Endothelial cell of umbilical vein (primary cell): Measurements from ENCODE around the gene SELP. TPM values are rescaled to one million over a fixed set of nuclear protein-coding genes. Genes with fewer than 3 reads are reported as not detected.

Source experiments
- BruUV-seq: library from RNA; stranded (reverse); fragments of 400-500 nt; replicated peaks from 2 replicates; lab custom pipeline; 2021; lab: Mats Ljungman, UMichigan
- CTCF ChIA-PET: fragments of 300-600, 350-600 bp; sonication (Branson Sonifier 250); formaldehyde crosslinking; loops from one replicate; lab custom pipeline; 2021; ENCODE audit warnings: antibody characterized with exemption, inconsistent platforms; lab: Charles Lee
- POLR2A ChIA-PET: fragments of 300-600, 350-600 bp; sonication (Branson Sonifier 250); formaldehyde crosslinking; loops from one replicate; lab custom pipeline; 2021; ENCODE audit warnings: antibody characterized with exemption, inconsistent platforms; lab: Charles Lee
- DNase-seq: peaks from one replicate; pipeline ENCODE4 v3.0.0-alpha.2; 2011; ENCODE audit warnings: low read depth, low spot score
- FAIRE-seq: peaks from 2 replicates; lab custom pipeline; 2011; peaks lifted over from hg19 to GRCh38; lab: Jason Lieb, UNC
- H2AFZ ChIP-seq: 2 replicates; pipeline ENCODE4 v1.6.0; 2012; ENCODE audit warnings: low read depth, low read length, control low read depth, inconsistent platforms
- H3K27ac ChIP-seq: 2 replicates; pipeline ENCODE4 v1.5.1; 2011; ENCODE audit warnings: low read depth, mild to moderate bottlenecking, control low read depth, low read length, moderate library complexity; ENCODE audit not compliant: insufficient read depth
- H3K27me3 ChIP-seq, 2 experiments: 2 replicates each; pipeline versions ENCODE4 v1.6.0 to v1.6.1; 2011; ENCODE audit warnings: low read length in 2 of 2, mixed read lengths in 1 of 2; ENCODE audit not compliant: control insufficient read depth in 2 of 2, insufficient read depth in 2 of 2
- H3K36me3 ChIP-seq, 2 experiments: 2 replicates in 1 of 2; 3 replicates in 1 of 2; pipeline ENCODE4 v1.5.1; 2011; ENCODE audit warnings: low read length in 2 of 2, mild to moderate bottlenecking in 1 of 2, moderate library complexity in 1 of 2; ENCODE audit not compliant: control insufficient read depth in 2 of 2, insufficient read depth in 2 of 2; ENCODE audit errors: extremely low read depth in 1 of 2
- H3K4me1 ChIP-seq: 3 replicates; pipeline ENCODE4 v1.5.1; 2011; ENCODE audit warnings: mild to moderate bottlenecking, low read length; ENCODE audit not compliant: control insufficient read depth, insufficient read depth; ENCODE audit errors: extremely low read depth
- H3K4me2 ChIP-seq: 2 replicates; pipeline ENCODE4 v1.6.1; 2011; ENCODE audit warnings: low read length, control low read depth, mixed read lengths; ENCODE audit not compliant: insufficient read depth
- H3K4me3 ChIP-seq, 3 experiments: fragments of 200-600 bp in 1 of 3; sonication (generic), shearing (Covaris generic) in 1 of 3; replicated peaks in 1 of 3; 2 replicates each; pipeline ENCODE4 v1.5.1; 2011 to 2016; ENCODE audit warnings: control low read depth in 3 of 3, low read length in 3 of 3, mild to moderate bottlenecking in 2 of 3, inconsistent platforms in 1 of 3, low read depth in 1 of 3, moderate library complexity in 1 of 3; ENCODE audit not compliant: insufficient read depth in 1 of 3
- H3K79me2 ChIP-seq: 2 replicates; pipeline ENCODE4 v1.6.0; 2012; ENCODE audit warnings: low read length, inconsistent platforms; ENCODE audit not compliant: control insufficient read depth, insufficient read depth
- H3K9ac ChIP-seq: replicated peaks from 2 replicates; pipeline ENCODE3; 2011; ENCODE audit warnings: low read length, control low read depth; ENCODE audit not compliant: insufficient read depth; ENCODE audit errors: extremely low read depth
- H3K9me1 ChIP-seq: replicated peaks from 3 replicates; pipeline ENCODE4 v1.6.0; 2011; ENCODE audit warnings: mild to moderate bottlenecking, low read length; ENCODE audit not compliant: control insufficient read depth, insufficient read depth; ENCODE audit errors: extremely low read depth
- H3K9me3 ChIP-seq: replicated peaks from 2 replicates; pipeline ENCODE4 v1.5.1; 2012; ENCODE audit warnings: low read length, inconsistent platforms; ENCODE audit not compliant: control insufficient read depth, insufficient read depth
- H4K20me1 ChIP-seq: replicated peaks from 2 replicates; pipeline ENCODE3; 2011; ENCODE audit warnings: mild to moderate bottlenecking, low read length; ENCODE audit not compliant: control insufficient read depth, insufficient read depth; ENCODE audit errors: extremely low read depth
- CTCF ChIP-seq, 2 donors: IDR thresholded peaks; 1 replicate in 1 of 2; 2 replicates in 1 of 2; pipeline ENCODE4 v1.5.1; 2011; ENCODE audit warnings: low read length in 2 of 2, mild to moderate bottlenecking in 2 of 2, moderate library complexity in 2 of 2, control low read depth in 1 of 2, inconsistent platforms in 1 of 2, low read depth in 1 of 2; ENCODE audit not compliant: insufficient read depth in 1 of 2; ENCODE audit errors: extremely low read depth in 1 of 2
- EZH2 ChIP-seq: IDR thresholded peaks from 2 replicates; pipeline ENCODE4 v1.6.1; 2012; ENCODE audit warnings: borderline replicate concordance, low read depth, mild to moderate bottlenecking, moderate library complexity, low read length, inconsistent platforms; ENCODE audit not compliant: severe bottlenecking
- FOS ChIP-seq: IDR thresholded peaks from 2 replicates; pipeline ENCODE4 v1.6.1; 2011; ENCODE audit warnings: mild to moderate bottlenecking, low read length, moderate library complexity, borderline replicate concordance; ENCODE audit not compliant: insufficient read depth
- GATA2 ChIP-seq: IDR thresholded peaks from 2 replicates; pipeline ENCODE4 v1.7.0; 2011; ENCODE audit warnings: low read depth, mild to moderate bottlenecking, moderate library complexity, mixed read lengths, low read length; ENCODE audit not compliant: insufficient read length, insufficient read depth
- JUN ChIP-seq: IDR thresholded peaks from 2 replicates; pipeline ENCODE4 v1.6.1; 2011; ENCODE audit warnings: borderline replicate concordance, low read depth; ENCODE audit not compliant: insufficient read length, insufficient read depth
- MAX ChIP-seq: IDR thresholded peaks from 2 replicates; pipeline ENCODE4 v1.6.1; 2011; ENCODE audit not compliant: insufficient read depth, insufficient read length
- MYC ChIP-seq: IDR thresholded peaks from one replicate; pipeline ENCODE4 v1.6.1; 2011; ENCODE audit warnings: mild to moderate bottlenecking, low read depth, low read length
- POLR2A ChIP-seq: IDR thresholded peaks from 2 replicates; pipeline ENCODE4 v1.6.1; 2012; ENCODE audit warnings: low read depth, mild to moderate bottlenecking, control low read depth, low read length
- POLR2AphosphoS5 ChIP-seq: IDR thresholded peaks from 2 replicates; pipeline ENCODE4 v1.6.1; 2012; ENCODE audit warnings: low read depth, mild to moderate bottlenecking, control low read depth, low read length, moderate library complexity; ENCODE audit not compliant: insufficient read depth
- dilution Hi-C: fragments of 300-500 bp; cut with MboI; formaldehyde crosslinking; loops from one replicate; pipeline ENCODE4 v1.15.0; 2019; ENCODE audit warnings: low sequenced_read_pairs; ENCODE audit not compliant: extremely low pct_ligation_motif_present
- intact Hi-C: fragments of 100-400 bp; cut with micrococcal nuclease; formaldehyde crosslinking; loops from one replicate; pipeline ENCODE4 v1.10.0; 2022
- polyA plus RNA-seq, 4 experiments: library from polyadenylated mRNA; depleted of rRNA in 3 of 4; stranded (reverse) in 3 of 4; unstranded in 1 of 4; fragments of >200 nt; gene quantifications; 2 replicates each; pipeline versions ENCODE4 v1.2.1 to v1.2.3, GENCODE V29; 2011 to 2012; ENCODE audit warnings: missing spikeins in 1 of 4
- total RNA-seq: library from RNA; stranded (reverse); gene quantifications from 2 replicates; pipeline ENCODE4 v1.2.3, GENCODE V29; 2021

The SELP gene
- total and polyA plus RNA-seq, 2 donors (not counting 3 experiments of a cell fraction or from before 2014, with no cell fraction given): 1.3 to 1.6 TPM

GRCh38 chr1:169648187-169648586, 18.3 kb upstream of the SELP start:
- FAIRE-seq: no peak
- Histone ChIP-seq H3K4me2 (no peak overlapping the region), H3K9me3 (no peaks in the 10 kb centered on the region), H3K9me1 (no peaks in the 10 kb centered on the region), H3K4me3 (no peak overlapping the region), H3K9ac (no peak overlapping the region), H3K27me3 (no peaks in the 10 kb centered on the region), H3K36me3 (no peaks in the 10 kb centered on the region), H2AFZ (no peak overlapping the region), H4K20me1 (no peaks in the 10 kb centered on the region), H3K27ac (no peak overlapping the region), H3K79me2 (no peaks in the 10 kb centered on the region), H3K4me1 (no peaks in the 10 kb centered on the region)
- dilution Hi-C loops: no loop called here
- ChIA-PET POLR2A (no interaction called here), CTCF (no interaction called here)
- TF ChIP-seq CTCF (IDR thresholded peaks at IDR 0.05; ENCODE audit: extremely low read depth in 1 of 2, insufficient read depth in 1 of 2, low read depth in 1 of 2, low read length in 2 of 2) (no peak), MYC (no peak), FOS (no peak), POLR2AphosphoS5 (no peak), JUN (no peak)
- no peak for DNase-seq
- BruUV-seq: no TSS peak
- intact Hi-C loops: no loop called here

GRCh38 chr1:169647512-169647911, 17.6 kb upstream of the SELP start:
- no TSS peak for BruUV-seq
- no peaks in the 10 kb centered on the region for H3K9me1 ChIP-seq

More at GRCh38 chr1:169647512-169647911, 17.6 kb upstream of the SELP start:
- Histone ChIP-seq H3K36me3 (no peaks in the 10 kb centered on the region), H3K9ac (no peak overlapping the region), H3K79me2 (no peaks in the 10 kb centered on the region), H3K4me2 (no peak overlapping the region), H3K4me3 (no peak overlapping the region), H4K20me1 (no peaks in the 10 kb centered on the region), H2AFZ (no peak overlapping the region), H3K27me3 (no peaks in the 10 kb centered on the region), H3K9me3 (no peaks in the 10 kb centered on the region), H3K27ac (no peak overlapping the region), H3K4me1 (no peaks in the 10 kb centered on the region)
- no peak for FAIRE-seq
- TF ChIP-seq MYC (no peak), JUN (no peak), EZH2 (no peak), FOS (no peak), CTCF (IDR thresholded peaks at IDR 0.05; ENCODE audit: extremely low read depth in 1 of 2, insufficient read depth in 1 of 2, low read depth in 1 of 2, low read length in 2 of 2) (no peak), GATA2 (no peak), POLR2AphosphoS5 (no peak), POLR2A (no peak), MAX (no peak)
- intact Hi-C loops: no loop called here
- ChIA-PET POLR2A (no interaction called here), CTCF (no interaction called here)
- dilution Hi-C loops: no loop called here
- no peak for DNase-seq
